IMR-90 (cell line): ENCODE measurements around the gene RPN2. TPM values are rescaled to one million over a fixed set of nuclear protein-coding genes. Genes with fewer than 3 reads are reported as not detected.

Experiments used
- ATAC-seq: fragments of 200-7000 bp; cut with Tn5 transposase; 2 replicates; pipeline ENCODE4 v1.9.1; 2020; ENCODE audit warnings: low read depth, mild to moderate bottlenecking, moderate library complexity
- BruUV-seq: library from RNA; stranded (reverse); fragments of 400-500 nt; replicated peaks from 2 replicates; lab custom pipeline; 2021; lab: Mats Ljungman, UMichigan
- CTCF ChIA-PET: fragments of 300-600 bp; formaldehyde crosslinking; extraction: SDS; loops from one replicate; lab custom pipeline; 2021; ENCODE audit warnings: antibody characterized with exemption; lab: Yijun Ruan, JAX
- POLR2A ChIA-PET: fragments of 300-600 bp; sonication (Branson Sonifier 250); formaldehyde crosslinking; loops from one replicate; lab custom pipeline; 2022; ENCODE audit warnings: antibody characterized with exemption; ENCODE audit not compliant: unreplicated experiment; lab: Charles Lee
- DNase-seq: peaks from one replicate; pipeline ENCODE4 v3.0.0; 2013
- H2AFZ ChIP-seq: replicated peaks from 2 replicates; pipeline ENCODE3; 2013; ENCODE audit warnings: low read length, mild to moderate bottlenecking; ENCODE audit not compliant: poor library complexity
- H2AK5ac ChIP-seq: 2 replicates; pipeline ENCODE4 v1.6.1; 2013; ENCODE audit warnings: low read depth, low read length, inconsistent platforms
- H2AK9ac ChIP-seq: replicated peaks from 2 replicates; pipeline ENCODE3; 2013; ENCODE audit warnings: mild to moderate bottlenecking, low read depth, low read length, moderate library complexity; ENCODE audit not compliant: poor library complexity
- H2BK120ac ChIP-seq: 2 replicates; pipeline ENCODE4 v1.6.1; 2013; ENCODE audit warnings: low read depth, low read length, inconsistent platforms
- H2BK15ac ChIP-seq: 3 replicates; pipeline ENCODE4 v1.6.1; 2013; ENCODE audit warnings: low read depth, low read length, inconsistent platforms
- H2BK20ac ChIP-seq: 2 replicates; pipeline ENCODE4 v1.6.1; 2013; ENCODE audit warnings: low read depth, mild to moderate bottlenecking, inconsistent platforms, low read length, moderate library complexity
- H2BK5ac ChIP-seq: 2 replicates; pipeline ENCODE4 v1.6.1; 2013; ENCODE audit warnings: mild to moderate bottlenecking, low read depth, low read length, inconsistent platforms; ENCODE audit not compliant: poor library complexity, severe bottlenecking
- H3K14ac ChIP-seq: replicated peaks from 2 replicates; pipeline ENCODE4 v1.6.1; 2013; ENCODE audit warnings: low read depth, low read length, inconsistent platforms
- H3K18ac ChIP-seq: 2 replicates; pipeline ENCODE4 v1.6.1; 2013; ENCODE audit warnings: low read depth, low read length, control low read depth
- H3K23ac ChIP-seq: 2 replicates; pipeline ENCODE4 v1.6.1; 2013; ENCODE audit warnings: low read depth, low read length, inconsistent platforms
- H3K27ac ChIP-seq: 2 replicates; pipeline ENCODE4 v1.5.1; 2013; ENCODE audit warnings: mild to moderate bottlenecking, control low read depth, low read length; ENCODE audit not compliant: insufficient read depth
- H3K27me3 ChIP-seq: 2 replicates; pipeline ENCODE4 v1.6.1; 2013; ENCODE audit warnings: low read length; ENCODE audit not compliant: control insufficient read depth, insufficient read depth
- H3K36me3 ChIP-seq: 2 replicates; pipeline ENCODE4 v1.6.1; 2013; ENCODE audit warnings: low read length, mixed read lengths; ENCODE audit not compliant: control insufficient read depth, insufficient read depth
- H3K4ac ChIP-seq: 2 replicates; pipeline ENCODE4 v1.6.1; 2013; ENCODE audit warnings: low read depth, low read length, inconsistent platforms
- H3K4me1 ChIP-seq: 2 replicates; pipeline ENCODE4 v1.6.1; 2013; ENCODE audit warnings: low read length, mixed read lengths; ENCODE audit not compliant: control insufficient read depth, insufficient read depth
- H3K4me2 ChIP-seq: 2 replicates; pipeline ENCODE4 v1.6.1; 2013; ENCODE audit warnings: low read depth, mild to moderate bottlenecking, control low read depth, low read length, moderate library complexity
- H3K4me3 ChIP-seq: 2 replicates; pipeline ENCODE4 v1.5.1; 2013; ENCODE audit warnings: low read depth, mild to moderate bottlenecking, control low read depth, low read length, moderate library complexity; ENCODE audit not compliant: insufficient read depth
- H3K56ac ChIP-seq: 2 replicates; pipeline ENCODE4 v1.6.1; 2013; ENCODE audit warnings: low read length, inconsistent platforms; ENCODE audit not compliant: insufficient read depth; ENCODE audit errors: extremely low read depth
- H3K79me1 ChIP-seq, 2 experiments: 2 replicates each; pipeline ENCODE4 v1.6.1; 2013; ENCODE audit warnings: low read length in 2 of 2, inconsistent platforms in 1 of 2, low read depth in 1 of 2
- H3K9ac ChIP-seq: 2 replicates; pipeline ENCODE4 v1.6.1; 2013; ENCODE audit warnings: low read depth, low read length, control low read depth
- H3K9me1 ChIP-seq: 2 replicates; pipeline ENCODE4 v1.6.1; 2013; ENCODE audit warnings: low read length, inconsistent platforms; ENCODE audit not compliant: insufficient read depth
- H3K9me3 ChIP-seq: 2 replicates; pipeline ENCODE4 v1.6.1; 2013; ENCODE audit warnings: low read length; ENCODE audit not compliant: control insufficient read depth, insufficient read depth
- H4K20me1 ChIP-seq: 2 replicates; pipeline ENCODE4 v1.6.1; 2013; ENCODE audit warnings: low read length, inconsistent platforms; ENCODE audit not compliant: insufficient read depth
- H4K5ac ChIP-seq: 2 replicates; pipeline ENCODE4 v1.6.1; 2013; ENCODE audit warnings: mild to moderate bottlenecking, low read depth, low read length, control low read depth
- H4K8ac ChIP-seq, 2 experiments: 2 replicates each; pipeline ENCODE4 v1.6.1; 2013; ENCODE audit warnings: low read depth in 2 of 2, low read length in 2 of 2, control low read depth in 1 of 2, inconsistent platforms in 1 of 2
- H4K91ac ChIP-seq: 2 replicates; pipeline ENCODE4 v1.6.1; 2013; ENCODE audit warnings: low read depth, low read length, inconsistent platforms; ENCODE audit not compliant: insufficient read depth
- BHLHE40 ChIP-seq: fragments of 150-350 bp; IDR thresholded peaks from 2 replicates; pipeline ENCODE4 v1.6.1; 2016; ENCODE audit warnings: mild to moderate bottlenecking, low read depth, low read length
- CHD1 ChIP-seq: IDR thresholded peaks from 2 replicates; pipeline ENCODE4 v1.6.1; 2012; ENCODE audit warnings: low read depth, low read length, improper control_type of control experiment
- ELK1 ChIP-seq: fragments of 150-350 bp; IDR thresholded peaks from 2 replicates; pipeline ENCODE4 v1.6.1; 2016; ENCODE audit warnings: low read depth, mild to moderate bottlenecking, low read length, moderate library complexity, borderline replicate concordance
- MAFK ChIP-seq: IDR thresholded peaks from 2 replicates; pipeline ENCODE4 v1.6.1; 2012; ENCODE audit warnings: low read depth, low read length, improper control_type of control experiment
- MAZ ChIP-seq: IDR thresholded peaks from 2 replicates; pipeline ENCODE4 v1.6.1; 2012; ENCODE audit warnings: low read depth, mild to moderate bottlenecking, low read length, improper control_type of control experiment, moderate library complexity, borderline replicate concordance
- MXI1 ChIP-seq: IDR thresholded peaks from 2 replicates; pipeline ENCODE4 v1.6.1; 2012; ENCODE audit warnings: low read depth, mild to moderate bottlenecking, low read length, moderate library complexity, borderline replicate concordance
- POLR2A ChIP-seq: IDR thresholded peaks from 2 replicates; pipeline ENCODE4 v1.6.1; 2012; ENCODE audit warnings: mild to moderate bottlenecking, low read depth, low read length
- RAD21 ChIP-seq: IDR thresholded peaks from 2 replicates; pipeline ENCODE4 v1.6.1; 2012; ENCODE audit warnings: low read length, improper control_type of control experiment
- RCOR1 ChIP-seq: IDR thresholded peaks from 2 replicates; pipeline ENCODE4 v1.6.1; 2012; ENCODE audit warnings: mild to moderate bottlenecking, low read length, improper control_type of control experiment; ENCODE audit not compliant: insufficient replicate concordance
- RFX5 ChIP-seq: IDR thresholded peaks from 2 replicates; pipeline ENCODE4 v1.8.0; 2012; ENCODE audit warnings: low read depth, mild to moderate bottlenecking, low read length, moderate library complexity
- SMC3 ChIP-seq: fragments of 150-350 bp; IDR thresholded peaks from 2 replicates; pipeline ENCODE4 v1.6.1; 2016; ENCODE audit warnings: low read depth, mild to moderate bottlenecking, antibody characterized with exemption, low read length, moderate library complexity
- WGBS, 2 experiments: methylation state at CpG; one replicate each; pipeline versions ENCODE4 v1.1.5 to v1.1.7; 2013; ENCODE audit warnings: missing lambda C conversion rate in 2 of 2; ENCODE audit not compliant: insufficient read length in 1 of 2; ENCODE audit errors: extremely low coverage in 2 of 2; 5-methylcytosine and 5-hydroxymethylcytosine counted together
- dilution Hi-C: fragments of 300-500 bp; cut with HindIII; formaldehyde crosslinking; loops from one replicate; pipeline ENCODE4 v1.14.3; 2018; ENCODE audit warnings: low sequenced_read_pairs; ENCODE audit not compliant: unreplicated experiment
- in situ Hi-C: fragments of 300-500 bp; cut with MboI; formaldehyde crosslinking; loops from 3 replicates; pipeline ENCODE4 v1.14.3; 2019; ENCODE audit warnings: low sequenced_read_pairs, inconsistent platforms, mixed read lengths
- intact Hi-C: fragments of 100-400 bp; cut with micrococcal nuclease; formaldehyde crosslinking; loops from 2 replicates; pipeline ENCODE4 v1.10.0; 2022
- polyA plus RNA-seq, 3 experiments: library from polyadenylated mRNA; depleted of rRNA; stranded (reverse); fragments of >200 nt; gene quantifications; 2 replicates each; pipeline ENCODE4 v1.2.3, GENCODE V29; 2012; ENCODE audit warnings: low replicate concordance in 1 of 3
- total RNA-seq: library from RNA; depleted of rRNA; stranded (reverse); fragments of >200 nt; gene quantifications from 2 replicates; pipeline ENCODE4 v1.2.3, GENCODE V29; 2012
- TF ChIP-seq, protein P1 (sequence below): fragments of 150-350 bp; IDR thresholded peaks from 2 replicates; pipeline ENCODE4 v1.6.1; 2017; ENCODE audit warnings: mild to moderate bottlenecking, antibody characterized with exemption, low read length, low read depth
- TF ChIP-seq, protein P2 (sequence below): conservative IDR thresholded peaks from 2 replicates; pipeline ENCODE4 v1.5.1; 2012; ENCODE audit warnings: mild to moderate bottlenecking, low read depth, low read length, improper control_type of control experiment

The RPN2 gene
- total and polyA plus RNA-seq, 2 of the 4 experiments (the other 2 are of a cell fraction): 305 to 481 TPM

DNA sequence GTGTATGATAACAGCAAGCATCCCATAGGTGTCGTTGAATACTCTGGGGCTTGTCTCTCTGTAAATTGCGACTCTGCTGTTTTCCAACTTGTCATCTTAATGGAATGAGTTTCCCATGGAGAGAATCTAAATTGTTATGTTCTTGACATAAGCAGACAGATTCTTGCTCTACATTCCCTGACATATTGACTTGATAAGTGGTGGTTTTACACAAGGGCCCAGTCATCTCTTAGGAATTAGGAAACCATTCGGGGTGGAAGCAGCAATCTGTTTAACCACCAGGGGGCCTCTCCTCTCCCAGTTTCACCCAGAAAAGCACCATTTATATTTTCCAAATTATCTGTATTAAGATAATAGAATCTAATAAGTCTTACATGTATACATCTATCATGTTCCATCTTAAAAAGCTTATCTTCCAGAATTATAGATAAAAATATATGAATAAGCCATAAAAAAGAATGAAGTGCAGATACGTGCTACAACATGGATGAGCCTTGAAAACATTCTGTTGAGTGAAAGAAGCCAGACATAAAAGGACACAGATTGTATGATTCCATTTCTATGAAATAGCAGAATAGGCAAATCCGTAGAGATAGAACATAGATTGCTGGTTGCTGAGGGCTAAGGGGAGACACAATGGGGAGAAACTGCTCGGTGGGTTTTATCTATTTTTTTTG is 23.3 kb downstream of the RPN2 start:
- Histone ChIP-seq H3K9ac (no peak overlapping the region), H3K9me3 (no peaks in the 10 kb centered on the region), H4K20me1 (peaks cover 39% of the 10 kb centered on the region), H3K4ac (peak overlapping the region; percentile 65), H3K4me1 (peaks cover 3% of the 10 kb centered on the region), H2AK5ac (peak overlapping the region; percentile 77; the same call in 1 of the 2 replicates), H4K8ac (peak overlapping the region in 1 of 2 experiments; percentile 41; a peak in 1 of 4 replicates), H3K23ac (no peak overlapping the region), H2BK20ac (peak overlapping the region; percentile 73; the same call in 1 of the 2 replicates), H3K4me2 (peak overlapping the region; percentile 60), H2AFZ (no peak overlapping the region), H2BK15ac (no peak overlapping the region), H2BK120ac (peak overlapping the region; percentile 83), H4K91ac (peak overlapping the region; percentile 37; the same call in 1 of the 2 replicates), H2AK9ac (no peak overlapping the region), H4K5ac (no peak overlapping the region), H3K56ac (peak overlapping the region; percentile 32; the same call in 1 of the 2 replicates), H2BK5ac (peak overlapping the region; percentile 77), H3K18ac (peak overlapping the region; percentile 55; the same call in 1 of the 2 replicates), H3K36me3 (peaks cover 42% of the 10 kb centered on the region), H3K4me3 (no peak overlapping the region; the same call in 1 of the 2 replicates), H3K14ac (peak overlapping the region; percentile 33; the same call in 1 of the 2 replicates), H3K79me1 (peaks cover 55 to 64% of the 10 kb centered on the region in 2 experiments), H3K27ac (peak overlapping the region; percentile 5; the same call in 1 of the 2 replicates), H3K27me3 (no peaks in the 10 kb centered on the region), H3K9me1 (peaks cover 30% of the 10 kb centered on the region)
- intact Hi-C loops (loop anchor here (1.0 kb wide), 1 partner anchor 332 kb away; no protein-coding TSS in a partner anchor), in situ Hi-C loops (loop anchor here (10.0 kb wide), 1 partner anchor 182 kb away; no protein-coding TSS in a partner anchor), dilution Hi-C loops (no loop called here)
- DNase-seq: peak; percentile 98
- CTCF ChIA-PET: no interaction called here
- no TSS peak for BruUV-seq
- peak; percentile 96 for ATAC-seq
- WGBS, 2 experiments: no CpG with 5 or more reads among the region's 6 CpGs
- POLR2A ChIA-PET: no interaction called here
- no peak for TF ChIP-seq RCOR1
- no peak for TF ChIP-seq RFX5
- no peak for TF ChIP-seq ELK1
- TF ChIP-seq SMC3: peak; percentile 66
- TF ChIP-seq, protein P1, sequence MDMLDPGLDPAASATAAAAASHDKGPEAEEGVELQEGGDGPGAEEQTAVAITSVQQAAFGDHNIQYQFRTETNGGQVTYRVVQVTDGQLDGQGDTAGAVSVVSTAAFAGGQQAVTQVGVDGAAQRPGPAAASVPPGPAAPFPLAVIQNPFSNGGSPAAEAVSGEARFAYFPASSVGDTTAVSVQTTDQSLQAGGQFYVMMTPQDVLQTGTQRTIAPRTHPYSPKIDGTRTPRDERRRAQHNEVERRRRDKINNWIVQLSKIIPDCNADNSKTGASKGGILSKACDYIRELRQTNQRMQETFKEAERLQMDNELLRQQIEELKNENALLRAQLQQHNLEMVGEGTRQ: no peak
- TF ChIP-seq POLR2A: no peak
- no peak for TF ChIP-seq MAZ
- 0 out of 2 replicates have a peak, but pooled peaks have one; percentile 31 for TF ChIP-seq CHD1
- TF ChIP-seq MXI1: 0 out of 2 replicates have a peak, but pooled peaks have one; percentile 29
- TF ChIP-seq MAFK: peak; percentile 24; the same call in 1 of the 2 replicates
- TF ChIP-seq BHLHE40: peak; percentile 54; the same call in 1 of the 2 replicates
- TF ChIP-seq, protein P2, sequence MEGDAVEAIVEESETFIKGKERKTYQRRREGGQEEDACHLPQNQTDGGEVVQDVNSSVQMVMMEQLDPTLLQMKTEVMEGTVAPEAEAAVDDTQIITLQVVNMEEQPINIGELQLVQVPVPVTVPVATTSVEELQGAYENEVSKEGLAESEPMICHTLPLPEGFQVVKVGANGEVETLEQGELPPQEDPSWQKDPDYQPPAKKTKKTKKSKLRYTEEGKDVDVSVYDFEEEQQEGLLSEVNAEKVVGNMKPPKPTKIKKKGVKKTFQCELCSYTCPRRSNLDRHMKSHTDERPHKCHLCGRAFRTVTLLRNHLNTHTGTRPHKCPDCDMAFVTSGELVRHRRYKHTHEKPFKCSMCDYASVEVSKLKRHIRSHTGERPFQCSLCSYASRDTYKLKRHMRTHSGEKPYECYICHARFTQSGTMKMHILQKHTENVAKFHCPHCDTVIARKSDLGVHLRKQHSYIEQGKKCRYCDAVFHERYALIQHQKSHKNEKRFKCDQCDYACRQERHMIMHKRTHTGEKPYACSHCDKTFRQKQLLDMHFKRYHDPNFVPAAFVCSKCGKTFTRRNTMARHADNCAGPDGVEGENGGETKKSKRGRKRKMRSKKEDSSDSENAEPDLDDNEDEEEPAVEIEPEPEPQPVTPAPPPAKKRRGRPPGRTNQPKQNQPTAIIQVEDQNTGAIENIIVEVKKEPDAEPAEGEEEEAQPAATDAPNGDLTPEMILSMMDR: peak; percentile 97
- peak; percentile 47 for TF ChIP-seq RAD21
